BLaER1 treated with 17β-estradiol and CSF1 and Interleukin-3, amounts not matched to agents 10 nM and 100 nM (cell line): ENCODE data around the gene IBA57.

Experiments used
- H3K27ac ChIP-seq, 11 experiments: shearing (Covaris generic); formaldehyde crosslinking; 2 replicates each; pipeline ENCODE4 v1.8.1; 2022
- H3K27me3 ChIP-seq, 11 experiments: shearing (Covaris generic); formaldehyde crosslinking; 2 replicates each; pipeline ENCODE4 v1.8.1; 2022
- H3K36me3 ChIP-seq, 11 experiments: shearing (Covaris generic); formaldehyde crosslinking; 2 replicates each; pipeline ENCODE4 v1.8.1; 2022
- H3K4me1 ChIP-seq, 10 experiments: shearing (Covaris generic); formaldehyde crosslinking; 2 replicates each; pipeline ENCODE4 v1.8.1; 2022
- H3K4me2 ChIP-seq, 11 experiments: shearing (Covaris generic); formaldehyde crosslinking; 2 replicates each; pipeline ENCODE4 v1.8.1; 2022
- H3K4me3 ChIP-seq, 10 experiments: shearing (Covaris generic); formaldehyde crosslinking; 2 replicates each; pipeline ENCODE4 v1.8.1; 2022
- H3K9ac ChIP-seq, 11 experiments: shearing (Covaris generic); formaldehyde crosslinking; 2 replicates each; pipeline ENCODE4 v1.8.1; 2022
- H3K9me3 ChIP-seq, 11 experiments: shearing (Covaris generic); formaldehyde crosslinking; replicated peaks in 1 of 11; 2 replicates each; pipeline ENCODE4 v1.8.1; 2022
- H4K20me1 ChIP-seq, 11 experiments: shearing (Covaris generic); formaldehyde crosslinking; 2 replicates each; pipeline ENCODE4 v1.8.1; 2022
- Cebpa-rat ChIP-seq, 11 experiments: shearing (Covaris generic); IDR thresholded peaks; 2 replicates each; pipeline ENCODE4 v1.8.1; 2022

Gene IBA57

DNA sequence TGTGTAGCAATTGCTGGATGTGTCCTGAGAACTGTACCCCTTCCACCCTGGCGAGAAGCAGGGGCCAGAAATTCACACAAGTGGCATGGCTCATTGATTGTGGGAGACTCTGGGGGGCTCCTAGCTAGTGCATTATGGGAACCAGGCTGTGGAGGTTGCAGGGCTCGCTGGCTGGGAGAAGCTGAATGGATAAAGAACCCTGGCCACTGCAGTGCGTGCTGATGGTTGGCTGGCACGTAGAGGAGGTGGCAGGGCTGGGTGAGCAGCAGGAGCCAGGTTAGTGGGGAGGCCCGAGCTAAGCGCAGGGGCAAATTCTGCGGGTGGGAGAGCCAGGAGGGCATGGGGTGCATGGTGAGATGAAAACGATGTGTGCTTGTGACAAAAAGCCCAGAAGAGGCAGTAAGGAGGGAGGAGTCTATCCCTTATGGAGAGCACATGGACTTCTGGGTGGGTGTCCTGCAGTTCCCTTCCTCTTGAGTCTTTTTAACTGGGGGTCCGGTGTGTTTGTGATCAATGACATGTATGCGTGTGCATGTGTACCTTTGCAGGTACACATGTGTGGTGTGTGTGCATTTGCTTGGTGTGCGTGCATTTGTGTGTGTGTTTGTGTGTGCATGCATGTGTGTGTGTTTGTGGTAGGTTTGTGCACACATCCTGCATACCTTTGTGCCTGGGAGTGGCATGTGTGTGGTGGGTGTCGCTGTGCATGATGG is 22.0 kb upstream of the IBA57 start:
- peaks cover 75 to 85% (median 83%) of the 10 kb centered on the region in 11 experiments for H4K20me1 ChIP-seq
- peak overlapping the region in 4 of 10 experiments; percentile 41 to 100 (median 96); a peak in 3 of 20 replicates for H3K4me3 ChIP-seq
- H3K9ac ChIP-seq = peak overlapping the region; percentile 30 to 94 (median 90); a peak in 18 of 22 replicates

DNA sequence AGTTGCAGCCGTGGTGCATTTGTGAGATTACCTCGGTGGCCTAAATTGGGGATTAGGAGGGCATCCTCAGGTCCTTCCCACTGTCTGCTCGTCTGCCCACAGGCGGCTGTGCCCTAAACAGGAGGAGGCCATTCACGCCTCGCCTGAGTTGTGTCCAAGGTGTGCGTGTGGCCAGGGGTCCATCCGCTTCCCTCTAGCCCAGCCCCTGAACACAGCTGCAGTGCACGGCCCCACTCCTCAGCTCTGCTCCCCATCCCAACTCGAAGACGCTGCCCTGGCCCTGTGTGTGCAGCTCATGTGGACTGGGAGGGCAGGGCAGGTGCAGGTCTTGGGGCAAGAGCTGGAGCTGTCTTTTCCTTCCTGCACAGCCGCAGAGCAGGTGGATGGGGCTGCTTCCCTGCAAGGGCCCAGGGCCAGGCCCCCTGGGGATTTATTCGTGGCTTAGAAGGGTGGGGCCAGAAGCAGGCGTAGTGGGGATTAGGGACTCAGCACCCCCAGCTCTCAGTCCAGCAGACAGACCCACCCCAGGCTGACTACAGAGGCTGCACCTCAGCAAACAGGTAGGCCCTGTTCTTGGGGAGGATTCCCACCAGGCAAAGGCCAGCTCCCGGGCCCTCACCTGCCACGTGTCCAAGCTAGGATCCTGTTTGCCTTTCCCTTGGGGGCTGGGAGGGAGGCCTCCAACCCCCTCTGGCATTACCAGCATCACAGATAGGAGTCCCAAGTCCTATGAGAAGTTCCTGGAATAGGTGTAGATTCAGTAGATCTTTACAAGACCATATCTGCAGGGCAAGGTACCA is 21.2 kb upstream of the IBA57 start:
- no peaks in the 10 kb centered on the region for H3K27me3 ChIP-seq
- H3K4me3 ChIP-seq = peak overlapping the region in 2 of 10 experiments; percentile 33 to 41; a peak in 2 of 20 replicates
- H3K4me1 ChIP-seq = peaks cover 73 to 87% (median 79%) of the 10 kb centered on the region in 10 experiments
- H3K36me3 ChIP-seq = peaks cover 29 to 62% (median 45%) of the 10 kb centered on the region in 11 experiments
- peaks cover 81 to 92% (median 90%) of the 10 kb centered on the region in 11 experiments for H4K20me1 ChIP-seq
- no peak overlapping the region; a peak in 1 of 22 replicates for H3K27ac ChIP-seq
- peak overlapping the region; percentile 30 to 92 (median 55); a peak in 18 of 22 replicates for H3K9ac ChIP-seq
- no peak for TF ChIP-seq Cebpa-rat (IDR thresholded peaks at IDR 0.05)
- peak overlapping the region; percentile 93 to 100 (median 99) for H3K4me2 ChIP-seq
- no peaks in the 10 kb centered on the region for H3K9me3 ChIP-seq

More for the DNA sequence above, 22.0 kb upstream of the IBA57 start:
- Histone ChIP-seq H3K4me1 (peaks cover 70 to 87% (median 79%) of the 10 kb centered on the region in 10 experiments), H3K27ac (peak overlapping the region in 1 of 11 experiments; percentile 86; a peak in 2 of 22 replicates), H3K36me3 (peaks cover 29 to 55% (median 39%) of the 10 kb centered on the region in 11 experiments), H3K4me2 (peak overlapping the region; percentile 93 to 100 (median 99)), H3K9me3 (no peaks in the 10 kb centered on the region), H3K27me3 (no peaks in the 10 kb centered on the region)
- TF ChIP-seq Cebpa-rat (IDR thresholded peaks at IDR 0.05) = no peak

GRCh38 chr1:228144993-228145343 is 20.6 kb upstream of the IBA57 start:
- Histone ChIP-seq H4K20me1 (peaks cover 81 to 98% (median 94%) of the 10 kb centered on the region in 11 experiments), H3K4me3 (peak overlapping the region in 1 of 10 experiments; percentile 41; a peak in 1 of 20 replicates), H3K9me3 (no peaks in the 10 kb centered on the region), H3K4me2 (peak overlapping the region in 9 of 11 experiments; percentile 93 to 100 (median 99); a peak in 18 of 22 replicates), H3K4me1 (peaks cover 77 to 90% (median 82%) of the 10 kb centered on the region in 10 experiments), H3K9ac (peak overlapping the region in 9 of 11 experiments; percentile 30 to 92 (median 55); a peak in 11 of 22 replicates), H3K27me3 (no peaks in the 10 kb centered on the region), H3K27ac (no peak overlapping the region; a peak in 1 of 22 replicates), H3K36me3 (peaks cover 29 to 68% (median 49%) of the 10 kb centered on the region in 11 experiments)
- TF ChIP-seq Cebpa-rat (IDR thresholded peaks at IDR 0.05) = no peak

GRCh38 chr1:228145463-228146416 is 19.9 kb upstream of the IBA57 start:
- peaks cover 79 to 98% (median 88%) of the 10 kb centered on the region in 10 experiments for H3K4me1 ChIP-seq
- no peak for TF ChIP-seq Cebpa-rat (IDR thresholded peaks at IDR 0.05)
- no peak overlapping the region; a peak in 2 of 22 replicates for H3K27ac ChIP-seq
- H3K27me3 ChIP-seq = no peaks in the 10 kb centered on the region
- H3K9ac ChIP-seq = peak overlapping the region in 6 of 11 experiments; percentile 55 to 92 (median 62); a peak in 6 of 22 replicates
- peaks cover 29 to 76% (median 53%) of the 10 kb centered on the region in 11 experiments for H3K36me3 ChIP-seq
- H3K4me2 ChIP-seq = peak overlapping the region in 6 of 11 experiments; percentile 96 to 100 (median 99); a peak in 8 of 22 replicates
- no peaks in the 10 kb centered on the region for H3K9me3 ChIP-seq
- no peak overlapping the region for H3K4me3 ChIP-seq
- peaks cover 87 to 100% (median 98%) of the 10 kb centered on the region in 11 experiments for H4K20me1 ChIP-seq

DNA sequence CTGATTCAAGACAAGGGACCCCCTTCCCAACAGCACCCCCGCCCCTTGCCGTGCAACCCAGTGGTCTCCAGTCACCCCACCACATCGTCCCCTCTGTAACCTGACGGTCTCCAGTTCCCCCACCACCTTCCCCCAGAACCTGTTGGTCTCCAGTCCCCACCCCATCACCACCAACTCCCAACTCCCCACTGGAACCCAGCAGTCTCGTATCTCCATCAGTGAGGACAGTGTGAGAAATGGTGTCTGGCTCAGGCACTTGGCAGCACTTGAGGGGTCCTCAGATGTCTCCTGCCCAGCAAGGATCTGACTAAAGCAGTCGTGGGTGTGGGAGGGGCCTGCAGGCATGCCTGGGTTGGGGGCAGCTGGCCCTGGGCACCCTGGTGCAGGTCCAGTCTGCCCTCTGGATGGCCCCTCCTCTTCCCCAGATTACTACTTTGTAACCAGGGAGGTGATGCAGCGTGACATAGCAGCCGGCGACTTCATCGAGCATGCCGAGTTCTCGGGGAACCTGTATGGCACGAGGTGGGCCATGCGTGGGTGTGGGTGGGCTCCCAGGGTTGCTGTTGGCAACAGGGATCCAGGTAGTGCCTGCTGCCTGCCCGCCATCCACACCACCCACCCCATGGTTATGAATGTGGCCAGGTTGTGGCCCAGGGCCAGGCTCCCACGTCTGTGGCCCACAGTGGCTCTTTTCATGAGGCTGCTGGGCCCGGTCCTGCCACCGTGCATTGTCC is 19.0 kb upstream of the IBA57 start:
- no peak overlapping the region; a peak in 1 of 22 replicates for H3K27ac ChIP-seq
- no peak overlapping the region for H3K4me3 ChIP-seq
- TF ChIP-seq Cebpa-rat (IDR thresholded peaks at IDR 0.05) = no peak
- peaks cover 82 to 100% (median 97%) of the 10 kb centered on the region in 11 experiments for H4K20me1 ChIP-seq
- peak overlapping the region in 5 of 11 experiments; percentile 61 to 91 (median 87); a peak in 5 of 22 replicates for H3K4me2 ChIP-seq
- H3K9me3 ChIP-seq = no peaks in the 10 kb centered on the region
- peak overlapping the region in 5 of 11 experiments; percentile 7 to 70 (median 63); a peak in 7 of 22 replicates for H3K9ac ChIP-seq
- H3K4me1 ChIP-seq = peaks cover 77 to 98% (median 88%) of the 10 kb centered on the region in 10 experiments
- peaks cover 29 to 78% (median 53%) of the 10 kb centered on the region in 11 experiments for H3K36me3 ChIP-seq
- H3K27me3 ChIP-seq = no peaks in the 10 kb centered on the region

- Histone ChIP-seq H4K20me1 (peaks cover 76 to 100% (median 97%) of the 10 kb centered on the region in 11 experiments), H3K9ac (peak overlapping the region in 10 of 11 experiments; percentile 16 to 70 (median 60); a peak in 15 of 22 replicates), H3K4me3 (no peak overlapping the region), H3K27ac (peak overlapping the region in 2 of 11 experiments; percentile 61 to 72; a peak in 3 of 22 replicates), H3K9me3 (no peaks in the 10 kb centered on the region), H3K4me2 (peak overlapping the region; percentile 52 to 91 (median 75); a peak in 19 of 22 replicates), H3K27me3 (no peaks in the 10 kb centered on the region), H3K4me1 (peaks cover 77 to 98% (median 84%) of the 10 kb centered on the region in 10 experiments), H3K36me3 (peaks cover 29 to 74% (median 53%) of the 10 kb centered on the region in 11 experiments)
- no peak for TF ChIP-seq Cebpa-rat (IDR thresholded peaks at IDR 0.05)
These were observed 18.4 kb upstream of the IBA57 start for GRCh38 chr1:228147151-228147693.

GRCh38 chr1:228147768-228148167 is 17.8 kb upstream of the IBA57 start:
- H3K9me3 ChIP-seq = no peaks in the 10 kb centered on the region
- H3K9ac ChIP-seq = peak overlapping the region; percentile 32 to 70 (median 58); a peak in 20 of 22 replicates
- H3K27ac ChIP-seq = peak overlapping the region in 10 of 11 experiments; percentile 17 to 72 (median 54); a peak in 17 of 22 replicates
- no peaks in the 10 kb centered on the region for H3K27me3 ChIP-seq
- no peak for TF ChIP-seq Cebpa-rat (IDR thresholded peaks at IDR 0.05)
- H3K4me1 ChIP-seq = peaks cover 72 to 98% (median 83%) of the 10 kb centered on the region in 10 experiments
- peaks cover 70 to 100% (median 97%) of the 10 kb centered on the region in 11 experiments for H4K20me1 ChIP-seq
- peaks cover 29 to 69% (median 53%) of the 10 kb centered on the region in 11 experiments for H3K36me3 ChIP-seq
- H3K4me3 ChIP-seq = peak overlapping the region in 2 of 10 experiments; percentile 16 to 34; a peak in 2 of 20 replicates
- H3K4me2 ChIP-seq = peak overlapping the region; percentile 52 to 91 (median 75)
